ENCODE results near the gene PI4KA.

DNA sequence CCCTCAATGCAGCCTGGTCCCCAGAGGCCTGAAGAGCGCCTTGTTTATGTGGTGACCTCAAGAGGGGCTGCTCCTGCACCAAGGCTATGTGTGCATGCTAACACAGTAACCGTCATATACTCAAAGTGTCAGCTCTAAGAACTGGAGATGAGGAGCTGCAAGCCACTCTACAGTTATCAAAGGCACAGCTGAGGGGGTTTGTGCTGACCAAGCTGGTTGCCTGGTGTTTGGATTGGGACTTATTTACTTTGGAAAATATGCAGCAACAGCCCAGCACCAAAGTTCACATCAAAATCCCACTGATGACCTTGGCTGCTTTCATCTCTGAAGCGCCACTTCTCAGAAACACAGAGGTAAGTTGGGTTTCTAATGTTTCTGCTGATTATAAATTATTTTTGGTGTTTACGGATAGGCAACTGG lies 84.8 kb downstream of the PI4KA start, which contains the start of gene SERPIND1:
- no peak for TF ChIP-seq EP300 (IDR thresholded peaks at IDR 0.05; ENCODE audit: borderline replicate concordance)
- TF ChIP-seq, protein P1, sequence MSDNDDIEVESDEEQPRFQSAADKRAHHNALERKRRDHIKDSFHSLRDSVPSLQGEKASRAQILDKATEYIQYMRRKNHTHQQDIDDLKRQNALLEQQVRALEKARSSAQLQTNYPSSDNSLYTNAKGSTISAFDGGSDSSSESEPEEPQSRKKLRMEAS (IDR thresholded peaks at IDR 0.05): no peak
- TF ChIP-seq EGR1 (IDR thresholded peaks at IDR 0.05): no peak
- TF ChIP-seq TAF1 (IDR thresholded peaks at IDR 0.05; ENCODE audit: low read depth): no peak
- no peak for TF ChIP-seq RAD21 (IDR thresholded peaks at IDR 0.05; ENCODE audit: low read depth)
